ENCODE results near the gene SRSF7. TPM values are rescaled to one million over a fixed set of nuclear protein-coding genes. Genes with fewer than 3 reads are reported as not detected.
A peak's percentile ranks its signal among the peaks of the same experiment; 100 is the strongest.

SRSF7 gene
- total and polyA plus RNA-seq, 2 donors (not counting 3 experiments of a cell fraction or from before 2014, with no cell fraction given) = 165 to 202 TPM

DNA sequence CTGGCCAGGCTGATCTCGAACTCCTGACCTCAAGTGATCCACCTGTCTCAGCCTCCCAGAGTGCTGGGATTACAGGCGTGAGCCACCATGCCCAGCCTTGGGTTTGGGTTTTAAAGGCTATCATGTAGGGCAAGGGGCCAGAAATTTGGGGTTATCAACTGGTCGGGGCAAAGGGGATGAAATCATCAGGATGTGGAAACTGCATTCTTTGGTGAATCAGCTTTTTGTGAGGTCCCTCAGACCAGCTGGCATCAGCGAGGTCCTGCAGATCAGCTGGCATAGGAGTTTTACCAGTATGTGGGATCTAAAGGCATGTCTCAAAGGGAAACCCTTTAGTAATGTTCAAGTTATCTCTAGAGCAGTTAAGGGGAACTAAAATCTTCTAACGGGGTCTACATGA is 20.5 kb upstream of the SRSF7 start:
- no peak overlapping the region for H2AFZ ChIP-seq (ENCODE audit: low read depth, low read length)
- no peak overlapping the region for H3K9ac ChIP-seq (replicated peaks; ENCODE audit: extremely low read depth, insufficient read depth, low read length)
- ChIA-PET POLR2A (interaction anchor here (0.6 to 1.1 kb wide), 4 partner anchors 20 to 402 kb away, joined by 3 to 9 read pairs (median 4); partner anchors contain the start of gene SRSF7), CTCF (interaction anchor here (0.7 to 1.1 kb wide), 2 partner anchors 20 to 28 kb away, joined by 3 to 4 read pairs; partner anchors contain the start of gene SRSF7)
- dilution Hi-C loops (cut with MboI; ENCODE audit: extremely low pct_ligation_motif_present, low sequenced_read_pairs) = no loop called here
- H3K4me3 ChIP-seq (replicated peaks in 1 of 3; ENCODE audit: insufficient read depth in 1 of 3, low read depth in 1 of 3, low read length in 3 of 3) = no peak overlapping the region
- H3K79me2 ChIP-seq (ENCODE audit: control insufficient read depth, insufficient read depth, low read length) = no peaks in the 10 kb centered on the region
- no peak overlapping the region for H3K4me2 ChIP-seq (ENCODE audit: insufficient read depth, low read length)
- H3K27ac ChIP-seq (ENCODE audit: insufficient read depth, low read depth, low read length) = no peak overlapping the region
- intact Hi-C loops (cut with micrococcal nuclease) = no loop called here
- no peaks in the 10 kb centered on the region for H4K20me1 ChIP-seq (replicated peaks; ENCODE audit: control insufficient read depth, extremely low read depth, insufficient read depth, low read length)
- H3K36me3 ChIP-seq (ENCODE audit: control insufficient read depth in 2 of 2, extremely low read depth in 1 of 2, insufficient read depth in 2 of 2, low read length in 2 of 2) = no peaks in the 10 kb centered on the region
- no peaks in the 10 kb centered on the region for H3K4me1 ChIP-seq (ENCODE audit: control insufficient read depth, extremely low read depth, insufficient read depth, low read length)
- TF ChIP-seq FOS (IDR thresholded peaks at IDR 0.05; ENCODE audit: borderline replicate concordance, insufficient read depth, low read length) (peak; percentile 18), POLR2A (IDR thresholded peaks at IDR 0.05; ENCODE audit: low read depth, low read length) (no peak), GATA2 (IDR thresholded peaks at IDR 0.05; ENCODE audit: insufficient read depth, insufficient read length, low read depth, low read length) (peak; percentile 19)
- TF ChIP-seq, protein P1, sequence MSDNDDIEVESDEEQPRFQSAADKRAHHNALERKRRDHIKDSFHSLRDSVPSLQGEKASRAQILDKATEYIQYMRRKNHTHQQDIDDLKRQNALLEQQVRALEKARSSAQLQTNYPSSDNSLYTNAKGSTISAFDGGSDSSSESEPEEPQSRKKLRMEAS (IDR thresholded peaks at IDR 0.05; ENCODE audit: insufficient read depth, insufficient read length) = no peak
- DNase-seq (ENCODE audit: low read depth, low spot score) (peak; percentile 23), FAIRE-seq (peak; percentile 57)
- no peaks in the 10 kb centered on the region for H3K9me3 ChIP-seq (replicated peaks; ENCODE audit: control insufficient read depth, insufficient read depth, low read length)
- H3K27me3 ChIP-seq (ENCODE audit: control insufficient read depth in 2 of 2, insufficient read depth in 2 of 2, low read length in 2 of 2) = peaks cover 3 to 4% of the 10 kb centered on the region in 2 experiments
- no peaks in the 10 kb centered on the region for H3K9me1 ChIP-seq (replicated peaks; ENCODE audit: control insufficient read depth, extremely low read depth, insufficient read depth, low read length)
- BruUV-seq (replicated peaks) = no TSS peak

DNA sequence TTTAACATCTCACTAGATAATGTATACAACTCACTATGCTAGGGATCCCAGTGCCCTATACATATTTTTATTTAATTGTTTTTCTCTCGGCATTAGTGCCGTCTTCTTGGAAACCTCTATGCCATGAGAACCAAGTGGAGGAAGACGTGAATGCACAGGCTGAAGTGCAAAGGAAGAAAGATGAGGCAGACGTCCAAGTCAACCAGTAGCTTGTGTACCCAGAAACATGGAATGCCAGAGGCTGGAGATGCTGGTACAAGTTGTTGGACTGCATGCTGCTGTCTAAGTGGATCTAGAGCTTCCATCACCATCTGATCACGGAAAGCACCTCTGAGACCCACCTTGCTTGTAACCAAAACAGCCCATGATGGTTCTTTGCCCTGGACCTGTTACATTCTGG is 14.4 kb upstream of the SRSF7 start:
- no peak overlapping the region for H2AFZ ChIP-seq (ENCODE audit: low read depth, low read length)
- CTCF ChIA-PET = no interaction called here
- no peaks in the 10 kb centered on the region for H3K4me1 ChIP-seq (ENCODE audit: control insufficient read depth, extremely low read depth, insufficient read depth, low read length)
- dilution Hi-C loops (cut with MboI; ENCODE audit: extremely low pct_ligation_motif_present, low sequenced_read_pairs) = no loop called here
- FAIRE-seq (no peak), DNase-seq (ENCODE audit: low read depth, low spot score) (no peak)
- H3K9ac ChIP-seq (replicated peaks; ENCODE audit: extremely low read depth, insufficient read depth, low read length) = no peak overlapping the region
- H3K36me3 ChIP-seq (ENCODE audit: control insufficient read depth in 2 of 2, extremely low read depth in 1 of 2, insufficient read depth in 2 of 2, low read length in 2 of 2) = no peaks in the 10 kb centered on the region
- no peak for TF ChIP-seq JUN (IDR thresholded peaks at IDR 0.05; ENCODE audit: borderline replicate concordance, insufficient read depth, insufficient read length, low read depth)
- TF ChIP-seq POLR2AphosphoS5 (IDR thresholded peaks at IDR 0.05; ENCODE audit: insufficient read depth, low read depth, low read length) = no peak
- no peak for TF ChIP-seq POLR2A (IDR thresholded peaks at IDR 0.05; ENCODE audit: low read depth, low read length)
- no peak for TF ChIP-seq GATA2 (IDR thresholded peaks at IDR 0.05; ENCODE audit: insufficient read depth, insufficient read length, low read depth, low read length)
- TF ChIP-seq MYC (IDR thresholded peaks at IDR 0.05; ENCODE audit: low read depth, low read length) = no peak
- no peak for TF ChIP-seq EZH2 (IDR thresholded peaks at IDR 0.05; ENCODE audit: borderline replicate concordance, low read depth, low read length, severe bottlenecking)
- TF ChIP-seq FOS (IDR thresholded peaks at IDR 0.05; ENCODE audit: borderline replicate concordance, insufficient read depth, low read length) = no peak
- TF ChIP-seq, protein P1 (IDR thresholded peaks at IDR 0.05; ENCODE audit: insufficient read depth, insufficient read length) = no peak
- TF ChIP-seq, protein P2, sequence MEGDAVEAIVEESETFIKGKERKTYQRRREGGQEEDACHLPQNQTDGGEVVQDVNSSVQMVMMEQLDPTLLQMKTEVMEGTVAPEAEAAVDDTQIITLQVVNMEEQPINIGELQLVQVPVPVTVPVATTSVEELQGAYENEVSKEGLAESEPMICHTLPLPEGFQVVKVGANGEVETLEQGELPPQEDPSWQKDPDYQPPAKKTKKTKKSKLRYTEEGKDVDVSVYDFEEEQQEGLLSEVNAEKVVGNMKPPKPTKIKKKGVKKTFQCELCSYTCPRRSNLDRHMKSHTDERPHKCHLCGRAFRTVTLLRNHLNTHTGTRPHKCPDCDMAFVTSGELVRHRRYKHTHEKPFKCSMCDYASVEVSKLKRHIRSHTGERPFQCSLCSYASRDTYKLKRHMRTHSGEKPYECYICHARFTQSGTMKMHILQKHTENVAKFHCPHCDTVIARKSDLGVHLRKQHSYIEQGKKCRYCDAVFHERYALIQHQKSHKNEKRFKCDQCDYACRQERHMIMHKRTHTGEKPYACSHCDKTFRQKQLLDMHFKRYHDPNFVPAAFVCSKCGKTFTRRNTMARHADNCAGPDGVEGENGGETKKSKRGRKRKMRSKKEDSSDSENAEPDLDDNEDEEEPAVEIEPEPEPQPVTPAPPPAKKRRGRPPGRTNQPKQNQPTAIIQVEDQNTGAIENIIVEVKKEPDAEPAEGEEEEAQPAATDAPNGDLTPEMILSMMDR (IDR thresholded peaks at IDR 0.05; ENCODE audit: extremely low read depth in 1 of 2, insufficient read depth in 1 of 2, low read depth in 1 of 2, low read length in 2 of 2) = no peak
- no peaks in the 10 kb centered on the region for H4K20me1 ChIP-seq (replicated peaks; ENCODE audit: control insufficient read depth, extremely low read depth, insufficient read depth, low read length)
- no peaks in the 10 kb centered on the region for H3K79me2 ChIP-seq (ENCODE audit: control insufficient read depth, insufficient read depth, low read length)
- no TSS peak for BruUV-seq (replicated peaks)
- H3K9me3 ChIP-seq (replicated peaks; ENCODE audit: control insufficient read depth, insufficient read depth, low read length) = no peaks in the 10 kb centered on the region
- no peak overlapping the region for H3K27ac ChIP-seq (ENCODE audit: insufficient read depth, low read depth, low read length)
- H3K4me2 ChIP-seq (ENCODE audit: insufficient read depth, low read length) = no peak overlapping the region
- H3K9me1 ChIP-seq (replicated peaks; ENCODE audit: control insufficient read depth, extremely low read depth, insufficient read depth, low read length) = no peaks in the 10 kb centered on the region
- POLR2A ChIA-PET = no interaction called here
- intact Hi-C loops (cut with micrococcal nuclease) = no loop called here
- H3K27me3 ChIP-seq (ENCODE audit: control insufficient read depth in 2 of 2, insufficient read depth in 2 of 2, low read length in 2 of 2) = no peaks in the 10 kb centered on the region
- H3K4me3 ChIP-seq (replicated peaks in 1 of 3; ENCODE audit: insufficient read depth in 1 of 3, low read depth in 1 of 3, low read length in 3 of 3) = no peak overlapping the region

All from endothelial cell of umbilical vein (primary cell).